GM20000 (cell line): ENCODE results near the gene TUBGCP2.

Source experiments
- DNase-seq: peaks from one replicate; pipeline ENCODE4 v3.0.0; 2012; ENCODE audit warnings: low spot score
- TF ChIP-seq, protein P1 (sequence below): IDR thresholded peaks from 2 replicates; pipeline ENCODE4 v1.5.1; 2012; ENCODE audit warnings: mild to moderate bottlenecking, control low read depth; ENCODE audit errors: extremely low read depth, missing control alignments

The TUBGCP2 gene

GRCh38 chr10:133253361-133253955, 55.2 kb downstream of the TUBGCP2 start:
- no peak for DNase-seq
- TF ChIP-seq, protein P1, sequence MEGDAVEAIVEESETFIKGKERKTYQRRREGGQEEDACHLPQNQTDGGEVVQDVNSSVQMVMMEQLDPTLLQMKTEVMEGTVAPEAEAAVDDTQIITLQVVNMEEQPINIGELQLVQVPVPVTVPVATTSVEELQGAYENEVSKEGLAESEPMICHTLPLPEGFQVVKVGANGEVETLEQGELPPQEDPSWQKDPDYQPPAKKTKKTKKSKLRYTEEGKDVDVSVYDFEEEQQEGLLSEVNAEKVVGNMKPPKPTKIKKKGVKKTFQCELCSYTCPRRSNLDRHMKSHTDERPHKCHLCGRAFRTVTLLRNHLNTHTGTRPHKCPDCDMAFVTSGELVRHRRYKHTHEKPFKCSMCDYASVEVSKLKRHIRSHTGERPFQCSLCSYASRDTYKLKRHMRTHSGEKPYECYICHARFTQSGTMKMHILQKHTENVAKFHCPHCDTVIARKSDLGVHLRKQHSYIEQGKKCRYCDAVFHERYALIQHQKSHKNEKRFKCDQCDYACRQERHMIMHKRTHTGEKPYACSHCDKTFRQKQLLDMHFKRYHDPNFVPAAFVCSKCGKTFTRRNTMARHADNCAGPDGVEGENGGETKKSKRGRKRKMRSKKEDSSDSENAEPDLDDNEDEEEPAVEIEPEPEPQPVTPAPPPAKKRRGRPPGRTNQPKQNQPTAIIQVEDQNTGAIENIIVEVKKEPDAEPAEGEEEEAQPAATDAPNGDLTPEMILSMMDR: no peak

DNA sequence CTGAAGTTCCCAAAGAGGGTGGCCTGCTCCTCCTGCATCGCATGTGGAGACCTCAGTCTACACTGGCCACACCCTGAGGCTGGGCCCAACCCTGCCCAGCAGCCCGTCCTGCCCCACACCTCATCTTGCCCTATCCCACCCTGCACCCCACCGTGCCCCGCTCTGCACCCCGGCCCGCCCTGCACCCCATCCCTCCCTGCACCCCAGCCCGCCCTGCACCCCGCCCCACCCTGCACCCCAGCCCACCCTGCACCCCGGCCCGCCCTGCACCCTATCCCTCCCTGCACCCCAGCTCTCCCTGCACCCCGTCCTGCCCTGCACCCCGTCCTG, 56.5 kb downstream of the TUBGCP2 start:
- DNase-seq: no peak
- TF ChIP-seq, protein P1: no peak

GRCh38 chr10:133251388-133252222, 57.1 kb downstream of the TUBGCP2 start:
- DNase-seq: no peak
- TF ChIP-seq, protein P1: no peak

DNA sequence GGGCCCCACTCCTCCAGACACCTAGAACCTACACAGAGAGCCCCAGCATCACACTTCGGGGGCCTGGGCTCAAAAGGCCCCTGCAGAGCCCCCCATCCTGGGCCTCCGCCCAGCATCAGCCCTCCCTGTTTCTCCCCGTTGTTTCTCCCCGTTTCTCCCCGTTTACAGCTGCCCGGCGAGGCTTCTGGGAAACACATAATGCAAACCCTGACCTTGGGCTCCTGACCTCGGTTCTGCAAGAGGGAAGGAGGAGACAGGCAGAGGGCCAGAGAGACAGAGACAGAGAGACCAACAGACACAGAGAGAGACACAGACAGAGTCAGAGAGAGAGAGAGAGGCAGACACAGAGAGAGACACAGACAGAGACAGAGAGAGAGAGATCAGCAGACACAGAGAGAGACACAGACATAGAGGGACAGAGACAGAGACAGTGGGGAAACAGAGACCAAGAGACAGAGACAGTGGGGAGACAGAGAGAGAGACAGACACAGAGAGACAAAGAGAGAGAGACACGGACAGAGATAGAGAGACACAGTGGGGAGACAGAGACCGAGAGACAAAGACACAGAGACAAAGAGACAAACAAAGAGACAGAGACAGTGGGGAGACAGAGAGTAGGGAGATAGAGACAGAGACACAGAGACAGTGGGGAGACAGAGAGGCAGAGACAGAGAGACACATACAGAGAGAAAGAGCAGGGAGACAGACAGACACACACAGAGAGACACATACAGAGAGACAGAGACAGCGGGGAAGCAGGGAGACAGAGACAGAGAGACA, 58.5 kb downstream of the TUBGCP2 start:
- TF ChIP-seq, protein P1: no peak
- no peak for DNase-seq

- TF ChIP-seq, protein P1: no peak
- DNase-seq: no peak
Measured at GRCh38 chr10:133249094-133249780, 59.4 kb downstream of the TUBGCP2 start.

- TF ChIP-seq, protein P1: no peak
- no peak for DNase-seq
Measured at GRCh38 chr10:133248334-133248715, 60.3 kb downstream of the TUBGCP2 start.
